ENCODE measurements around the gene SSPN. TPM values are rescaled to one million over a fixed set of nuclear protein-coding genes. Genes with fewer than 3 reads are reported as not detected.

The SSPN gene
- total and polyA plus RNA-seq, 2 experiments from 2014 or later: 1.1 to 2.3 TPM

DNA sequence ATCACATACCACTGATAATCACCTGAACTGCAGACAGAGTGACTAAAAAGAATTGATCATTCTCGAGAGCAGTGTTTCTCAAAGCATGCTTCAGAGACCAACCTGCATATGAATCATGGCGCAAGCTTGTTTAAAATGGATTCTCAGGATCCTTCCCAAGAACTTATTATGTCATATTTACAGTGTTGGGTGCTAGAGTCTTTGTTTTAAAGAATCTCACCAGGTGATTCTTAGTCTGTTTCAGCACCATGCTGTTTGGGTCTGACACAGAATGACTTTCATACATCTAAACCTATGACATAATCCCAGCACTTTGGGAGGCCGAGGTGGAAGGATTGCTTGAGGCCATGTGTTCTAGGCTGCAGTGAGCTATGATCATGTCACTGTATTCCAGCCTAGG lies 31.3 kb upstream of the SSPN start (continued):
- TF ChIP-seq, protein P1, sequence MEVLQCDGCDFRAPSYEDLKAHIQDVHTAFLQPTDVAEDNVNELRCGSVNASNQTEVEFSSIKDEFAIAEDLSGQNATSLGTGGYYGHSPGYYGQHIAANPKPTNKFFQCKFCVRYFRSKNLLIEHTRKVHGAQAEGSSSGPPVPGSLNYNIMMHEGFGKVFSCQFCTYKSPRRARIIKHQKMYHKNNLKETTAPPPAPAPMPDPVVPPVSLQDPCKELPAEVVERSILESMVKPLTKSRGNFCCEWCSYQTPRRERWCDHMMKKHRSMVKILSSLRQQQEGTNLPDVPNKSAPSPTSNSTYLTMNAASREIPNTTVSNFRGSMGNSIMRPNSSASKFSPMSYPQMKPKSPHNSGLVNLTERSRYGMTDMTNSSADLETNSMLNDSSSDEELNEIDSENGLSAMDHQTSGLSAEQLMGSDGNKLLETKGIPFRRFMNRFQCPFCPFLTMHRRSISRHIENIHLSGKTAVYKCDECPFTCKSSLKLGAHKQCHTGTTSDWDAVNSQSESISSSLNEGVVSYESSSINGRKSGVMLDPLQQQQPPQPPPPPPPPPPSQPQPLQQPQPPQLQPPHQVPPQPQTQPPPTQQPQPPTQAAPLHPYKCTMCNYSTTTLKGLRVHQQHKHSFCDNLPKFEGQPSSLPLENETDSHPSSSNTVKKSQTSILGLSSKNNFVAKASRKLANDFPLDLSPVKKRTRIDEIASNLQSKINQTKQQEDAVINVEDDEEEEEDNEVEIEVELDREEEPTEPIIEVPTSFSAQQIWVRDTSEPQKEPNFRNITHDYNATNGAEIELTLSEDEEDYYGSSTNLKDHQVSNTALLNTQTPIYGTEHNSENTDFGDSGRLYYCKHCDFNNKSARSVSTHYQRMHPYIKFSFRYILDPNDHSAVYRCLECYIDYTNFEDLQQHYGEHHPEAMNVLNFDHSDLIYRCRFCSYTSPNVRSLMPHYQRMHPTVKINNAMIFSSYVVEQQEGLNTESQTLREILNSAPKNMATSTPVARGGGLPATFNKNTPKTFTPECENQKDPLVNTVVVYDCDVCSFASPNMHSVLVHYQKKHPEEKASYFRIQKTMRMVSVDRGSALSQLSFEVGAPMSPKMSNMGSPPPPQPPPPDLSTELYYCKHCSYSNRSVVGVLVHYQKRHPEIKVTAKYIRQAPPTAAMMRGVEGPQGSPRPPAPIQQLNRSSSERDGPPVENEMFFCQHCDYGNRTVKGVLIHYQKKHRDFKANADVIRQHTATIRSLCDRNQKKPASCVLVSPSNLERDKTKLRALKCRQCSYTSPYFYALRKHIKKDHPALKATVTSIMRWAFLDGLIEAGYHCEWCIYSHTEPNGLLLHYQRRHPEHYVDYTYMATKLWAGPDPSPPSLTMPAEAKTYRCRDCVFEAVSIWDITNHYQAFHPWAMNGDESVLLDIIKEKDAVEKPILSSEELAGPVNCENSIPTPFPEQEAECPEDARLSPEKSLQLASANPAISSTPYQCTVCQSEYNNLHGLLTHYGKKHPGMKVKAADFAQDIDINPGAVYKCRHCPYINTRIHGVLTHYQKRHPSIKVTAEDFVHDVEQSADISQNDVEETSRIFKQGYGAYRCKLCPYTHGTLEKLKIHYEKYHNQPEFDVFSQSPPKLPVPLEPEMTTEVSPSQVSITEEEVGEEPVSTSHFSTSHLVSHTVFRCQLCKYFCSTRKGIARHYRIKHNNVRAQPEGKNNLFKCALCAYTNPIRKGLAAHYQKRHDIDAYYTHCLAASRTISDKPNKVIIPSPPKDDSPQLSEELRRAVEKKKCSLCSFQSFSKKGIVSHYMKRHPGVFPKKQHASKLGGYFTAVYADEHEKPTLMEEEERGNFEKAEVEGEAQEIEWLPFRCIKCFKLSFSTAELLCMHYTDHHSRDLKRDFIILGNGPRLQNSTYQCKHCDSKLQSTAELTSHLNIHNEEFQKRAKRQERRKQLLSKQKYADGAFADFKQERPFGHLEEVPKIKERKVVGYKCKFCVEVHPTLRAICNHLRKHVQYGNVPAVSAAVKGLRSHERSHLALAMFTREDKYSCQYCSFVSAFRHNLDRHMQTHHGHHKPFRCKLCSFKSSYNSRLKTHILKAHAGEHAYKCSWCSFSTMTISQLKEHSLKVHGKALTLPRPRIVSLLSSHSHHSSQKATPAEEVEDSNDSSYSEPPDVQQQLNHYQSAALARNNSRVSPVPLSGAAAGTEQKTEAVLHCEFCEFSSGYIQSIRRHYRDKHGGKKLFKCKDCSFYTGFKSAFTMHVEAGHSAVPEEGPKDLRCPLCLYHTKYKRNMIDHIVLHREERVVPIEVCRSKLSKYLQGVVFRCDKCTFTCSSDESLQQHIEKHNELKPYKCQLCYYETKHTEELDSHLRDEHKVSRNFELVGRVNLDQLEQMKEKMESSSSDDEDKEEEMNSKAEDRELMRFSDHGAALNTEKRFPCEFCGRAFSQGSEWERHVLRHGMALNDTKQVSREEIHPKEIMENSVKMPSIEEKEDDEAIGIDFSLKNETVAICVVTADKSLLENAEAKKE (CRISPR knock-in tag; IDR thresholded peaks at IDR 0.05): no peak
- TF ChIP-seq NANOG (IDR thresholded peaks at IDR 0.05; ENCODE audit: borderline replicate concordance) (no peak), ZNF331 (CRISPR knock-in tag; IDR thresholded peaks at IDR 0.05; ENCODE audit: low read depth) (no peak), EZH2 (IDR thresholded peaks at IDR 0.05; ENCODE audit: low read depth, unreplicated experiment) (no peak)
- TF ChIP-seq, protein P2, sequence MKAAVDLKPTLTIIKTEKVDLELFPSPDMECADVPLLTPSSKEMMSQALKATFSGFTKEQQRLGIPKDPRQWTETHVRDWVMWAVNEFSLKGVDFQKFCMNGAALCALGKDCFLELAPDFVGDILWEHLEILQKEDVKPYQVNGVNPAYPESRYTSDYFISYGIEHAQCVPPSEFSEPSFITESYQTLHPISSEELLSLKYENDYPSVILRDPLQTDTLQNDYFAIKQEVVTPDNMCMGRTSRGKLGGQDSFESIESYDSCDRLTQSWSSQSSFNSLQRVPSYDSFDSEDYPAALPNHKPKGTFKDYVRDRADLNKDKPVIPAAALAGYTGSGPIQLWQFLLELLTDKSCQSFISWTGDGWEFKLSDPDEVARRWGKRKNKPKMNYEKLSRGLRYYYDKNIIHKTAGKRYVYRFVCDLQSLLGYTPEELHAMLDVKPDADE (IDR thresholded peaks at IDR 0.05): no peak

DNA sequence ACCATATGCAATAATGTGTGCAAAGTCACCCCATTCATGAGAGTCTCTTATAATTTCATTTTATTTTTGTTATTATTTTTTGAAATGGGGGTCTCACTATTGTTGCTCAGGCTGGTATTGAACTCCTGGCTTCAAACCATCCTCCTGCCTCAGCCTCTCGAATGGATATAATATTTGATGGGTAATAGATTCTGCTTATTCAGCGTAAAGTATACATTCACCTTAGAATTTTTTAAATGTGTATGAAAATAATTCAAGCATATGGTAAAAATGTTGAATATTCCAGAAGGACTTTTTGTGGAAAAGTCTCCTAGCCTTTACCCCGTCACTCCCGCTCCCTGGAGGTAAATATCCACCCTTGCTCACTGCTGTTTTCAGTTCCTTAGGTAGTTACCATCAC lies 23.4 kb upstream of the SSPN start:
- H3K36me3 ChIP-seq (ENCODE audit: insufficient read depth): no peaks in the 10 kb centered on the region

More for the DNA sequence above, 23.4 kb upstream of the SSPN start:
- H3K4me3 Mint-ChIP-seq: no peak overlapping the region
- DNase-seq (ENCODE audit: low spot score): no peak
- H3K27me3 ChIP-seq (ENCODE audit: insufficient read depth): no peaks in the 10 kb centered on the region
- peaks cover 4% of the 10 kb centered on the region for H3K27me3 Mint-ChIP-seq (ENCODE audit: insufficient read depth, low read depth, poor library complexity)
- no peak overlapping the region for H3K27ac Mint-ChIP-seq
- H3F3A ChIP-seq (replicated peaks; ENCODE audit: low read depth): no peaks in the 10 kb centered on the region
- no peaks in the 10 kb centered on the region for H3K4me1 ChIP-seq (ENCODE audit: insufficient read depth)
- H3K79me2 ChIP-seq (replicated peaks; ENCODE audit: insufficient read depth): no peaks in the 10 kb centered on the region
- H4K20me1 ChIP-seq (replicated peaks; ENCODE audit: insufficient read depth): no peaks in the 10 kb centered on the region
- no peak overlapping the region for H3K27ac ChIP-seq (ENCODE audit: low read depth)
- no peak overlapping the region for H2AFZ ChIP-seq
- no peak for TF ChIP-seq NANOG (IDR thresholded peaks at IDR 0.05; ENCODE audit: borderline replicate concordance)
- H3K4me2 ChIP-seq: no peak overlapping the region
- no peaks in the 10 kb centered on the region for H3K36me3 Mint-ChIP-seq (ENCODE audit: low read depth)
- ATAC-seq: no peak
- H3K9me2 ChIP-seq (ENCODE audit: insufficient read depth): no peaks in the 10 kb centered on the region
- no peaks in the 10 kb centered on the region for H3K9me3 Mint-ChIP-seq
- H3K4me3 ChIP-seq: no peak overlapping the region
- no peaks in the 10 kb centered on the region for H3K4me1 Mint-ChIP-seq
